K562 (cell line): ENCODE data around the gene CUTA. TPM values are rescaled to one million over a fixed set of nuclear protein-coding genes. Genes with fewer than 3 reads are reported as not detected.

ENCODE experiments used
- ARID3B ChIP-seq: fragments of 250-450 bp; sonication (Bioruptor Pico); IDR thresholded peaks from 2 replicates; pipeline ENCODE4 v1.4.0; 2020; ENCODE audit warnings: borderline replicate concordance
- CHD7 ChIP-seq: fragments of 200-600 bp; sonication (generic); IDR thresholded peaks from one replicate; pipeline ENCODE4 v1.6.1; 2012; ENCODE audit warnings: mild to moderate bottlenecking, low read depth, low read length, inconsistent platforms
- ELF4 ChIP-seq: fragments of 450-650 bp; formaldehyde crosslinking; IDR thresholded peaks from 2 replicates; pipeline ENCODE4 v1.4.0; 2022; ENCODE audit warnings: missing genetic modification characterization
- HMG20B ChIP-seq: fragments of 250-450 bp; sonication (Bioruptor Pico); IDR thresholded peaks from 2 replicates; pipeline ENCODE4 v1.5.0; 2021; ENCODE audit warnings: mild to moderate bottlenecking
- MEF2D ChIP-seq: conservative IDR thresholded peaks from 2 replicates; pipeline ENCODE4 v1.6.1; 2016; ENCODE audit warnings: low read depth, missing genetic modification characterization, missing compliant biosample characterization
- NBN ChIP-seq: fragments of 450-650 bp; IDR thresholded peaks from 2 replicates; pipeline ENCODE4 v1.6.1; 2016; ENCODE audit warnings: low read depth, mild to moderate bottlenecking
- NCOA4 ChIP-seq: fragments of 450-650 bp; IDR thresholded peaks from 2 replicates; pipeline ENCODE4 v1.6.1; 2018; ENCODE audit warnings: mild to moderate bottlenecking; ENCODE audit not compliant: partially characterized antibody
- PYGO2 ChIP-seq: fragments of 450-650 bp; IDR thresholded peaks from 2 replicates; pipeline ENCODE4 v1.6.1; 2016; ENCODE audit warnings: mild to moderate bottlenecking, missing genetic modification characterization, moderate library complexity, missing compliant biosample characterization
- ZKSCAN8 ChIP-seq: fragments of 200-800 bp; sonication (Bioruptor generic); IDR thresholded peaks from 2 replicates; pipeline ENCODE4 v1.6.1; 2016; ENCODE audit warnings: missing genetic modification characterization, missing compliant biosample characterization
- polyA plus RNA-seq, 8 experiments: library from polyadenylated mRNA; depleted of rRNA in 4 of 8; stranded (reverse) in 5 of 8; unstranded in 3 of 8; fragments of >200 nt; fragmentation: Nextera tagmentation in 2 of 8; fragmentation: Illumina TruSeq in 1 of 8; extraction: Ambion mirVana in 2 of 8; extraction: Trizol in 1 of 8; gene quantifications; 2 replicates each; pipeline versions ENCODE4 v1.2.1 to v1.2.3, GENCODE V29; 2011 to 2014; ENCODE audit warnings: inconsistent platforms in 1 of 8, missing spikeins in 1 of 8
- total RNA-seq, 7 experiments: library from RNA; depleted of rRNA in 6 of 7; stranded (reverse); fragments of >200 nt in 6 of 7; fragmentation: Illumina TruSeq in 2 of 7; extraction: Trizol in 2 of 7; gene quantifications; 2 replicates each; pipeline versions ENCODE4 v1.2.1 to v1.2.3, GENCODE V29; 2011 to 2021; ENCODE audit warnings: low replicate concordance in 1 of 7
- TF ChIP-seq, protein P1 (sequence below): fragments of 250-450 bp; sonication (Bioruptor Pico); IDR thresholded peaks from 2 replicates; pipeline ENCODE4 v1.9.0; 2021; ENCODE audit warnings: mild to moderate bottlenecking
- TF ChIP-seq, protein P2 (sequence below): IDR thresholded peaks from 2 replicates; pipeline ENCODE4 v1.6.1; 2011; ENCODE audit warnings: borderline replicate concordance, low read depth, mild to moderate bottlenecking, moderate library complexity, low read length; ENCODE audit not compliant: insufficient read depth, poor library complexity, severe bottlenecking

The CUTA gene
- total and polyA plus RNA-seq, 9 of the 15 experiments (the other 6 are each of a cell fraction or from before 2014, with no cell fraction given), result 166 to 682 (median 310) TPM

- TF ChIP-seq CHD7 (no peak), ELF4 (CRISPR knock-in tag) (peak; percentile 74), NBN (peak; percentile 39; the same call in 1 of the 2 replicates), NCOA4 (no peak), ZKSCAN8 (CRISPR knock-in tag) (no peak), PYGO2 (tag) (no peak), HMG20B (CRISPR knock-in tag) (no peak), MEF2D (tag) (no peak), ARID3B (CRISPR knock-in tag) (no peak)
- TF ChIP-seq, protein P1, sequence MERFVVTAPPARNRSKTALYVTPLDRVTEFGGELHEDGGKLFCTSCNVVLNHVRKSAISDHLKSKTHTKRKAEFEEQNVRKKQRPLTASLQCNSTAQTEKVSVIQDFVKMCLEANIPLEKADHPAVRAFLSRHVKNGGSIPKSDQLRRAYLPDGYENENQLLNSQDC (CRISPR knock-in tag), result no peak
- TF ChIP-seq, protein P2, sequence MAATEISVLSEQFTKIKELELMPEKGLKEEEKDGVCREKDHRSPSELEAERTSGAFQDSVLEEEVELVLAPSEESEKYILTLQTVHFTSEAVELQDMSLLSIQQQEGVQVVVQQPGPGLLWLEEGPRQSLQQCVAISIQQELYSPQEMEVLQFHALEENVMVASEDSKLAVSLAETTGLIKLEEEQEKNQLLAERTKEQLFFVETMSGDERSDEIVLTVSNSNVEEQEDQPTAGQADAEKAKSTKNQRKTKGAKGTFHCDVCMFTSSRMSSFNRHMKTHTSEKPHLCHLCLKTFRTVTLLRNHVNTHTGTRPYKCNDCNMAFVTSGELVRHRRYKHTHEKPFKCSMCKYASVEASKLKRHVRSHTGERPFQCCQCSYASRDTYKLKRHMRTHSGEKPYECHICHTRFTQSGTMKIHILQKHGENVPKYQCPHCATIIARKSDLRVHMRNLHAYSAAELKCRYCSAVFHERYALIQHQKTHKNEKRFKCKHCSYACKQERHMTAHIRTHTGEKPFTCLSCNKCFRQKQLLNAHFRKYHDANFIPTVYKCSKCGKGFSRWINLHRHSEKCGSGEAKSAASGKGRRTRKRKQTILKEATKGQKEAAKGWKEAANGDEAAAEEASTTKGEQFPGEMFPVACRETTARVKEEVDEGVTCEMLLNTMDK, result no peak
Measured at GRCh38 chr6:33439956-33440648, 22.2 kb upstream of the CUTA start (continued).
